Activated CD4-positive, alpha-beta T cell treated with anti-CD3 and anti-CD28 coated beads for 36 hours (primary cell): ENCODE data around the gene EXOC3. TPM values are rescaled to one million over a fixed set of nuclear protein-coding genes. Genes with fewer than 3 reads are reported as not detected.

ENCODE experiments used
- ATAC-seq: fragments of 200-7000 bp; cut with Tn5 transposase; one replicate; pipeline ENCODE4 v1.10.0; 2021; ENCODE audit warnings: mild to moderate bottlenecking, moderate library complexity
- CTCF ChIA-PET: fragments of 350-600 bp; sonication (Branson Sonifier 250); formaldehyde crosslinking; loops from one replicate; lab custom pipeline; 2021; ENCODE audit warnings: antibody characterized with exemption; lab: Charles Lee
- POLR2A ChIA-PET: fragments of 350-600 bp; sonication (Branson Sonifier 250); formaldehyde crosslinking; loops from one replicate; lab custom pipeline; 2021; ENCODE audit warnings: antibody characterized with exemption, inconsistent platforms; lab: Charles Lee
- DNase-seq: peaks from one replicate; pipeline ENCODE4 v3.0.0-alpha.2; 2020
- H3K27ac Mint-ChIP-seq: one replicate; pipeline ENCODE4 v1.8.0; 2021; ENCODE audit warnings: mixed read lengths
- H3K27me3 Mint-ChIP-seq: one replicate; pipeline ENCODE4 v1.8.0; 2021; ENCODE audit warnings: mixed read lengths
- H3K36me3 Mint-ChIP-seq: one replicate; pipeline ENCODE4 v1.8.0; 2021; ENCODE audit warnings: low read depth, mixed read lengths
- H3K4me1 Mint-ChIP-seq: one replicate; pipeline ENCODE4 v1.8.0; 2021; ENCODE audit warnings: mixed read lengths
- H3K4me3 Mint-ChIP-seq: one replicate; pipeline ENCODE4 v1.8.0; 2021; ENCODE audit warnings: mild to moderate bottlenecking, moderate library complexity, mixed read lengths
- H3K9me3 Mint-ChIP-seq: one replicate; pipeline ENCODE4 v1.8.0; 2021; ENCODE audit warnings: low read depth, mixed read lengths
- intact Hi-C, 2 experiments: fragments of 100-400 bp; cut with DNase I in 1 of 2; cut with micrococcal nuclease in 1 of 2; formaldehyde crosslinking; loops; one replicate each; pipeline versions ENCODE4 v1.14.2 to v1.15.1; 2022 to 2024; cut with DNase I, micrococcal nuclease
- total RNA-seq, 2 experiments: library from RNA; stranded (reverse); gene quantifications; one replicate each; pipeline ENCODE4 v1.2.3, GENCODE V29; 2021

The EXOC3 gene
- total RNA-seq, 2 experiments from 2014 or later = 49.7 to 62.7 TPM

DNA sequence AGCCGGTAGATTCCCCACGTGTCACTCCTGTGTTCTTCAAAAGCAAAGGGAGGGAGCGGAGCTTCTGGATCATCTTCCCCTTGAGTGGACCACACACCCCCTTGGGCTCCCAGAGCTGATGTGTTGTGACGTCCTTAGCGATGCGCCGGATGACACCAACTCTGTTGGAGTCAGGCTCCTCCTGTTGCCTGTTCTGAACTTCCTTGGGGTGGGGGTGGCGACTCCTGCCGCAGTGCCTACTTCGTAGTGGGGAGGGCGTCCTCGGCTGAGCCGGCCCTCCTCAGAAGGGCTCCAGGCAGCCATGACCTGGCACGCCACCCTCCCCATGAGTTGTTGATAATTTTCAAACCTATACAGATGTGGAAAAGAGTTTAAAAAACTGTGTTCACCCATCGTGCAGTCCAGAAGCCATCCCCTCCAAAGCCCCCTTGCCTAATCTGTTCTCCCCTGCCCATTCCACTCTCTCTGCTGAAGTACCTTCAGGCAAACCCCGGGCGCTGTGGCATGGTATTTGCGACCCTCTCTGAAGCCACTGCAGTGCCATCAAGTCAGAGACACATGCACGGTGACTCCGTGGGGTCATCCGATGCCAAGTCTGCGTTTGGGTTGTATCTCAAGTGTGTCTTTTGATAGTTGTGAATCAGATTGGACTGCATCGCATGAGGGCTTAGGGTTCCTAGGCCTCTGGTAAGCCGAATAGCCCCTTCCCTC is 16.7 kb downstream of the EXOC3 start:
- no peak for ATAC-seq
- POLR2A ChIA-PET = no interaction called here
- Mint-ChIP-seq H3K4me1 (peaks cover 73% of the 10 kb centered on the region), H3K27me3 (no peaks in the 10 kb centered on the region), H3K27ac (peak overlapping the region; percentile 97), H3K4me3 (peak overlapping the region; percentile 40), H3K9me3 (no peaks in the 10 kb centered on the region), H3K36me3 (peaks cover 82% of the 10 kb centered on the region)
- CTCF ChIA-PET = interaction anchor here (0.6 to 1.9 kb wide), 3 partner anchors 13 to 486 kb away, joined by 3 to 6 read pairs (median 3); no protein-coding TSS in a partner anchor
- intact Hi-C loops = loop anchor here (1.0 to 5.0 kb wide), 6 partner anchors 14 to 242 kb away; partner anchors contain the start of genes CCDC127 (in 1 of the 2), EXOC3 (in 1 of the 2) and SDHA (in 1 of the 2)
- DNase-seq = peak; percentile 8

DNA sequence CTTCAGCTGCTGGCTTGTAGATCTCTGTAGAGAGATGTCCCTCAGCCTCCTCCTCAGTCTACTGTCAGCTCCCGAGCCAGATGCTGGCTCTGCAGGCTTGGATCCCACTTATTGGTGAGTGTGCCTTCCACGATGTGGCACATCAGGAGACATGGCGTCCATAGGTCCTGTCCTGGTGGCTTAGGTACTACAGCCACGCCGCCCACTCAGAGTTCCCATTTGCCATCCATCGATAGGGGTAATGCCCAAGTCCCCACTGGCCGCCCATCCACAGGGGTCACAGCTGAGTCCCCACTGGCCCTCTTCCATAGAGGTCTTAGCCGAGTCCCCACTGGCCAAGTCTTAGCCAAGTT is 17.3 kb downstream of the EXOC3 start:
- no peak for ATAC-seq
- intact Hi-C loops = no loop called here
- CTCF ChIA-PET = interaction anchor here (0.7 to 1.9 kb wide), 2 partner anchors 12 to 14 kb away, joined by 3 to 6 read pairs; no protein-coding TSS in a partner anchor
- no peaks in the 10 kb centered on the region for H3K9me3 Mint-ChIP-seq
- H3K4me1 Mint-ChIP-seq = peaks cover 68% of the 10 kb centered on the region
- no peak for DNase-seq
- peak overlapping the region; percentile 97 for H3K27ac Mint-ChIP-seq
- POLR2A ChIA-PET = interaction anchor here (1.0 kb wide), 1 partner anchor 12 kb away, joined by 3 read pairs; no protein-coding TSS in a partner anchor
- H3K27me3 Mint-ChIP-seq = no peaks in the 10 kb centered on the region
- peak overlapping the region; percentile 40 for H3K4me3 Mint-ChIP-seq
- H3K36me3 Mint-ChIP-seq = peaks cover 80% of the 10 kb centered on the region

DNA sequence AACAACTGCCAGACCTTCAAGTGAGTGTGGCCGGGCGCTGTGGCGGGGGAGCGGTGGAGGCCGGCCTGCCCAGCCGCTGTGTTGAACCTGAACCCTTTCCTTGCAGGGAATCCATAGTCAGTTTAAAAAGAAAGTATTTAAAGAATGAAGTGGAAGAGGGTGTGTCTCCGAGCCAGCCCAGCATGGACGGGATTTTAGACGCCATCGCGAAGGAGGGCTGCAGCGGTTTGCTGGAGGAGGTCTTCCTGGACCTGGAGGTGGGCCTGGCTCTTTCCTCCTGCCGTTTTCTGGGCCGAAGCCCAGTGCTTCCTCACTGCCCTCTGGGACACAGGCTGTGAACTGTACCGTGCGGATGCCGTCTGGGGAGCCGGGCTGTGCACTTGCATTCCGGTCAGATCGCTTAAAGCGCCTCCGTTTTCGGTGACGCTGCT is 19.1 kb downstream of the EXOC3 start:
- ATAC-seq (no peak), DNase-seq (peak; percentile 5)
- no peaks in the 10 kb centered on the region for H3K9me3 Mint-ChIP-seq
- POLR2A ChIA-PET = no interaction called here
- no peak overlapping the region for H3K4me3 Mint-ChIP-seq
- intact Hi-C loops = no loop called here
- peaks cover 72% of the 10 kb centered on the region for H3K36me3 Mint-ChIP-seq
- no peaks in the 10 kb centered on the region for H3K27me3 Mint-ChIP-seq
- peak overlapping the region; percentile 82 for H3K27ac Mint-ChIP-seq
- CTCF ChIA-PET = no interaction called here
- H3K4me1 Mint-ChIP-seq = peaks cover 65% of the 10 kb centered on the region

DNA sequence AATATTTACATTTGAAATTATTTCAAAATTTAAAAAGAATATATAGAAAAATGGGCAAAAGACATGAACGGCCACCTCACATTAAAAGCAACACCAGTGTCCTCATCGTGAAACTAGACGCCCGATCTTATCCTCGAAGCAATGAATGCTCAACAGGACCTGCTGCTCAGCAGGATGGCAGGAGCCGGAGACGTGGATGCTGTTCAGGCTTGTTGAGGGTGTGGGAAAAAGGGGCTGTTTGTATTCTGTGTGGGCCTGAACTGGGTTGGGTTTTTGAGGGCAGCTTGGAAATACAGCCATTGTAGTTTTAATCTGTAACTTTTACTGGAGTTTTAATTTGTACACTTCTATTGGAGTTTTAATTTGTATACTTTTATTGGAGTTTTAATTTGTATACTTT is 20.3 kb downstream of the EXOC3 start:
- ChIA-PET CTCF (no interaction called here), POLR2A (no interaction called here)
- ATAC-seq = no peak

DNA sequence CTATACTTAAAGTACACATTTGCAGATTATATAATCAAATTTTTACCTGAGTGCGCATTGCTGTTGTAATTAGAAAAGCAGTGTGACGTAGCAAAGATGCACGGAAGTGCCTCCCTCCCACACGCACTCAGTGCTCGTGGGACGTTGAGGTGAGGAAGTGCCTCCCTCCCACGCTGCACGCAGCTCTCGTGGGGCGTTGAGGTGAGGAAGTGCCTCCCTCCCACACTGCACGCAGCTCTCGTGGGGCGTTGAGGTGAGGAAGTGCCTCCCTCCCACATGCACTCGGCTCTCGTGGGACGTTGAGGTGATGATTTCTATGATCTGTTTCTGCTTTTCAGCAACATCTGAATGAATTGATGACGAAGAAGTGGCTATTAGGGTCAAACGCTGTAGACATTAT is 21.0 kb downstream of the EXOC3 start:
- H3K36me3 Mint-ChIP-seq = peaks cover 60% of the 10 kb centered on the region
- no peaks in the 10 kb centered on the region for H3K9me3 Mint-ChIP-seq
- ATAC-seq (peak; percentile 52), DNase-seq (peak; percentile 78)
- POLR2A ChIA-PET = no interaction called here
- peak overlapping the region; percentile 36 for H3K4me3 Mint-ChIP-seq
- H3K4me1 Mint-ChIP-seq = peaks cover 54% of the 10 kb centered on the region
- intact Hi-C loops = loop anchor here in 1 of 2 experiments (1.0 kb wide), 1 partner anchor 8 kb away; no protein-coding TSS in a partner anchor
- no peaks in the 10 kb centered on the region for H3K27me3 Mint-ChIP-seq
- CTCF ChIA-PET = interaction anchor here (0.6 kb wide), 1 partner anchor 205 kb away, joined by 4 read pairs; no protein-coding TSS in a partner anchor
- H3K27ac Mint-ChIP-seq = peak overlapping the region; percentile 88

More for the DNA sequence above, 20.3 kb downstream of the EXOC3 start:
- H3K4me3 Mint-ChIP-seq = no peak overlapping the region
- H3K36me3 Mint-ChIP-seq = peaks cover 62% of the 10 kb centered on the region
- no peaks in the 10 kb centered on the region for H3K9me3 Mint-ChIP-seq
- H3K4me1 Mint-ChIP-seq = peaks cover 61% of the 10 kb centered on the region
- peak; percentile 3 for DNase-seq
- peak overlapping the region; percentile 78 for H3K27ac Mint-ChIP-seq
- no peaks in the 10 kb centered on the region for H3K27me3 Mint-ChIP-seq
- intact Hi-C loops = no loop called here

DNA sequence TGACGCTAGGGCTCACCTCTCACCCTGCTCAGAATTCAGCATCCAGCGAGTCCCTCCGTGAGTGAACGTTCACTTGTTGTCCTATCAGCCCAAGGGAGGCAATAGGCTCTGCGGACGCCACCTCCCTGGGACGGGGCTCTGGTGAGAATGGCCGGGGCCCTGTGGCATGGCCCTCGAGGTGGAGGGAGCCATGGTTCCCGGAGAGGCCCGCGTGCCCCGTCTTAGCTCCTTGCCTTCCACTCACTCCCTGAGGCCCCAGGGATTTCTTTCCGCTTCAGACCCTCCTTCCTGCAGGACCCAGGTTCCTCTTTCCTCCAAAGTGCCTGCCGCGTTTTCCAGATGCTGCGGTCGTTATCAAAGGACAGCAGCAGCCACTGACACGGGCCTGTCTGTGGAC is 21.5 kb downstream of the EXOC3 start:
- POLR2A ChIA-PET = no interaction called here
- H3K4me1 Mint-ChIP-seq = peaks cover 51% of the 10 kb centered on the region
- peaks cover 59% of the 10 kb centered on the region for H3K36me3 Mint-ChIP-seq
- H3K4me3 Mint-ChIP-seq = peak overlapping the region; percentile 36
- peak overlapping the region; percentile 88 for H3K27ac Mint-ChIP-seq
- CTCF ChIA-PET = no interaction called here
- no peaks in the 10 kb centered on the region for H3K27me3 Mint-ChIP-seq
- intact Hi-C loops = loop anchor here in 1 of 2 experiments (1.0 kb wide), 1 partner anchor 8 kb away; no protein-coding TSS in a partner anchor
- ATAC-seq = peak; percentile 13
- DNase-seq = peak; percentile 8
- H3K9me3 Mint-ChIP-seq = no peaks in the 10 kb centered on the region

DNA sequence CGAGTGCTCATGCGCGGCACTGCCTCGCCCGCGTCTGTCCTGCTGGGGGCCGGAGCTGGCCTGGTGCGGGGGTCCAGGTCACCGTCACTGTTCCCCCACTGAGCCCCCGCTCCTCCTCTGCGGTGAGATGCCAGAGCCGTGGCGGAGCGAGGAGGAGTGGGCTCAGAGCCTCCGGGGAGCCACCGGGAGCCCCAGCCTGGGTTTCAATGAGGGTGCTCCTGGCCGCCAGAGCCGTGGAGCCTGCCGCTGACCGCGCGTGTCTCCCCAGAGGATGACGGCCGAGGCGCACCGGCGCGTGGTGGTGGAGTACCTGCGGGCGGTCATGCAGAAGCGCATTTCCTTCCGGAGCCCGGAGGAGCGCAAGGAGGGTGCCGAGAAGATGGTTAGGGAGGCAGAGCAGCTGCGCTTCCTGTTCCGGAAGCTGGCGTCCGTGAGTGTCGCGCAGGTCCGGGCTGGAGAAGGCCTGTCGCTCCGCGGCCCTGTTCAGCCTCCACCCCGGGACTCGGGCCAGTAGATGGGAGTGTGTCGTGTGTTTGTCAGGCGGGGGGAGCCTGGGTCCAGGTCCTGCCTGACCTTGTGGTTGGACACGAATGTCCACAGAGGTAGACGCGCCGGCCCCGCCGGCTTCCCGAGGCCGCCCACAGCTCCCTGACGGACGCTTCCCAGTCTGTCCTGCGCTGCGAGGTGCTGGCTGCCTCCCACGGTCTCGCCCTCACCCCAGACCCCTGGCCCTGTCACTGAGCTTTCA is 22.0 kb downstream of the EXOC3 start:
- DNase-seq (peak; percentile 4), ATAC-seq (no peak)
- intact Hi-C loops = loop anchor here in 1 of 2 experiments (1.0 kb wide), 1 partner anchor 7 kb away; no protein-coding TSS in a partner anchor
- no peaks in the 10 kb centered on the region for H3K27me3 Mint-ChIP-seq
- H3K9me3 Mint-ChIP-seq = no peaks in the 10 kb centered on the region
- CTCF ChIA-PET = no interaction called here
- H3K4me1 Mint-ChIP-seq = peaks cover 46% of the 10 kb centered on the region
- peaks cover 59% of the 10 kb centered on the region for H3K36me3 Mint-ChIP-seq
- H3K4me3 Mint-ChIP-seq = no peak overlapping the region
- POLR2A ChIA-PET = no interaction called here
- peak overlapping the region; percentile 17 for H3K27ac Mint-ChIP-seq

DNA sequence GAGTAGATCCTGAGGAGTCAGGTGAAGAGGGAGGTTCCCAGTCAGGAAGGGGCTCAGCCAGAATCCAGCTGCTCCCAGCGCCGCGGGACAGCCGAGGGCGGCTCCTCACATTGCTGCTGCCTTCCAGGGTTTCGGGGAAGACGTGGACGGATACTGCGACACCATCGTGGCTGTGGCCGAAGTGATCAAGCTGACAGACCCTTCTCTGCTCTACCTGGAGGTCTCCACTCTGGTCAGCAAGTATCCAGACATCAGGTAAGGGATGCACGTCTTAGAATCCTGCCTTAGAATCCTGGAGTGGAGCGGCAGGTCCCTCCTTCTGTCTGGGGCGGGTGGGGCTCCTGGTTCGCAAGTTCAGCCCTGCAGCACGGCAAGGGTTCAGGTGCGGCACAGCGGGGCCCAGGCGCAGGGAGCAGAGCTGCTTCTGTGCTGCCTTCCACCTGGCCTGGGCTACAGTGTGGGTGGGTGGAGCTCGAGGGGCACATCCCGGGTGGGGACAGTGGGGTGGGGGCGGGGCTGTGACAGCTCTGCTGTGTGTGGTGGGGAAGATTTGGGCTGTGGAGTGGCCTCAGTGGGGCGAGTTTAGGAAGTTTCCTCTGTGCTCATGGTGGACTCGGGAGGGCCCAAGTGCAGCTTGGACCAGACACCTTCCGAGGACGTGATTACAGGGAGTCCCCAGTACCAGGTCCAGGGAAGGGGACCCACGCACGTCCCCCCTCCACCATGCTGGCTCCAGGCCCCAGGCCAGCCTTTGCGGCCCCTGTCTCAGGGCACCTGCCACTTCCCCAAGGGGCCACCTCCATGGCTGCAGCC is 22.8 kb downstream of the EXOC3 start:
- peak overlapping the region; percentile 17 for H3K27ac Mint-ChIP-seq

DNA sequence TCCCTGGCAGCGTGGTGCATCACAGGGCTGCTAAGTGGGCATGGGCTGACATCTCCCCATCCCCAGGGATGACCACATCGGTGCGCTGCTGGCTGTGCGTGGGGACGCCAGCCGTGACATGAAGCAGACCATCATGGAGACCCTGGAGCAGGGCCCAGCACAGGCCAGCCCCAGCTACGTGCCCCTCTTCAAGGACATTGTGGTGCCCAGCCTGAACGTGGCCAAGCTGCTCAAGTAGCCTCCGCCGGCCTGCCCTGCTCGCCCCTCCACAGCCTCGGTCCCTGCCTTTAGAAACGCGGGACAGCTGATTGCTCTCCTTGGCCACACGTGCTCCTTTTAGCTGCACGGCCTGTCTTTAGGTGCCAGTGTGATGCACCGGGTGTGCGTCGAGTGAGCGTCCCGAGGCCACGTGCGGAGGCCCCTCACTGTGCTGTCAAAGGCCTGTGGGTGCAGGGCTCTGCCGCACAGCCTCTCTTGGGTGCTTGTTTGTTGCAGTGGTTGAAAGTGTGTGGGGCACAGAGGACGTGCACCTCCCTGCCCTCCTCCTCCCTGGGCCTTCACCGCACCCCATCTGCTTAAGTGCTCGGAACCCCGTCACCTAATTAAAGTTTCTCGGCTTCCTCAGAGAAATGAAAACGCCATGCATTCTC is 23.8 kb downstream of the EXOC3 start:
- Mint-ChIP-seq H3K36me3 (peaks cover 58% of the 10 kb centered on the region), H3K27ac (no peak overlapping the region), H3K27me3 (no peaks in the 10 kb centered on the region), H3K4me3 (no peak overlapping the region), H3K9me3 (no peaks in the 10 kb centered on the region), H3K4me1 (peaks cover 50% of the 10 kb centered on the region)
- CTCF ChIA-PET = no interaction called here
- intact Hi-C loops = no loop called here
- ATAC-seq (no peak), DNase-seq (peak; percentile 5)
- POLR2A ChIA-PET = no interaction called here

More for the DNA sequence above, 22.8 kb downstream of the EXOC3 start:
- no peak for ATAC-seq
- H3K4me3 Mint-ChIP-seq = no peak overlapping the region
- ChIA-PET CTCF (interaction anchor here (0.8 kb wide), 1 partner anchor 241 kb away, joined by 3 read pairs; no protein-coding TSS in a partner anchor), POLR2A (no interaction called here)
- H3K9me3 Mint-ChIP-seq = no peaks in the 10 kb centered on the region
- H3K36me3 Mint-ChIP-seq = peaks cover 53% of the 10 kb centered on the region
- peaks cover 46% of the 10 kb centered on the region for H3K4me1 Mint-ChIP-seq
- intact Hi-C loops = no loop called here
- peak; percentile 6 for DNase-seq
- no peaks in the 10 kb centered on the region for H3K27me3 Mint-ChIP-seq

DNA sequence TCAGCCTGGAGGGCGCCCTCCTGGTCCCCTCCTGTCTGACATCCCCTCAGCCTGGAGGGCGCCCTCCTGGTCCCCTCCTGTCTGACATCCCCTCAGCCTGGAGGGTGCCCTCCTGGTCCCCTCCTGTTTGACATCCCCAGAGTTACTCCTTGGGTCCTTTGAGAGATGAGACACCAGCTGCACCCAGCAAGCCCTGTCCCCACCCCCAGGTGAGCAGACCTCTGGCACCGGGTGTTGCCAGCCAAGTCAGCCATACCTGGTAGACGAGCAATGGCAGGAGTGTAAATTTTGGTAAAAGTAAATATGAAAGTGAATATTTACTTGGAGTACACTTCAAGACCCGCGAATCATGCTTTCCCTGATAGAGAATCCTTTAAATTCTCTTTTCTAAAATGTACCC is 25.4 kb downstream of the EXOC3 start:
- Mint-ChIP-seq H3K4me1 (peaks cover 36% of the 10 kb centered on the region), H3K27me3 (no peaks in the 10 kb centered on the region), H3K36me3 (peaks cover 44% of the 10 kb centered on the region), H3K27ac (no peak overlapping the region), H3K4me3 (no peak overlapping the region), H3K9me3 (no peaks in the 10 kb centered on the region)
- no peak for ATAC-seq
- POLR2A ChIA-PET = no interaction called here
- DNase-seq = peak; percentile 6
- CTCF ChIA-PET = interaction anchor here (0.7 kb wide), 1 partner anchor 19 kb away, joined by 3 read pairs; no protein-coding TSS in a partner anchor
- intact Hi-C loops = no loop called here
